GM23338 (cell line): ENCODE results near the gene HYCC2.
"Not testable (repeated sequence)": the region's sequence is repeated elsewhere in the genome, so short reads cannot be mapped to it uniquely, and the experiment has no call there.

Source experiments
- CTCF ChIP-seq, 2 experiments: fragments of 200-600 bp in 1 of 2; sonication (generic) in 1 of 2; conservative IDR thresholded peaks; 2 replicates each; pipeline versions ENCODE4 v1.5.1 to v1.6.1; 2016 to 2017; ENCODE audit warnings: antibody characterized with exemption in 2 of 2, low read depth in 2 of 2, mild to moderate bottlenecking in 2 of 2, moderate library complexity in 1 of 2
- EZH2 ChIP-seq: fragments of 200-600 bp; sonication (generic); IDR thresholded peaks from one replicate; pipeline ENCODE4 v1.8.0; 2017; ENCODE audit warnings: antibody characterized with exemption, mild to moderate bottlenecking, low read depth; ENCODE audit not compliant: unreplicated experiment
- POLR2AphosphoS5 ChIP-seq: IDR thresholded peaks from 2 replicates; pipeline ENCODE4 v1.6.1; 2016; ENCODE audit warnings: antibody characterized with exemption, low read depth

GRCh38 chr2:201117735-201118094 lies 46.2 kb upstream of the HYCC2 start:
- not testable (repeated sequence) for TF ChIP-seq CTCF (conservative IDR thresholded peaks at IDR 0.05; ENCODE audit: low read depth in 2 of 2); POLR2AphosphoS5; EZH2
